GM18502 (cell line): Measurements from ENCODE around the gene C13orf46.
"Not testable (repeated sequence)": the region's sequence is repeated elsewhere in the genome, so short reads cannot be mapped to it uniquely, and the experiment has no call there.

ENCODE experiments used
- ATAC-seq: cut with Tn5 transposase; IDR thresholded peaks from one replicate; pipeline ENCODE4 v1.9.1; 2021; ENCODE audit warnings: mild to moderate bottlenecking; ENCODE audit not compliant: unreplicated experiment, poor library complexity

C13orf46 gene

DNA sequence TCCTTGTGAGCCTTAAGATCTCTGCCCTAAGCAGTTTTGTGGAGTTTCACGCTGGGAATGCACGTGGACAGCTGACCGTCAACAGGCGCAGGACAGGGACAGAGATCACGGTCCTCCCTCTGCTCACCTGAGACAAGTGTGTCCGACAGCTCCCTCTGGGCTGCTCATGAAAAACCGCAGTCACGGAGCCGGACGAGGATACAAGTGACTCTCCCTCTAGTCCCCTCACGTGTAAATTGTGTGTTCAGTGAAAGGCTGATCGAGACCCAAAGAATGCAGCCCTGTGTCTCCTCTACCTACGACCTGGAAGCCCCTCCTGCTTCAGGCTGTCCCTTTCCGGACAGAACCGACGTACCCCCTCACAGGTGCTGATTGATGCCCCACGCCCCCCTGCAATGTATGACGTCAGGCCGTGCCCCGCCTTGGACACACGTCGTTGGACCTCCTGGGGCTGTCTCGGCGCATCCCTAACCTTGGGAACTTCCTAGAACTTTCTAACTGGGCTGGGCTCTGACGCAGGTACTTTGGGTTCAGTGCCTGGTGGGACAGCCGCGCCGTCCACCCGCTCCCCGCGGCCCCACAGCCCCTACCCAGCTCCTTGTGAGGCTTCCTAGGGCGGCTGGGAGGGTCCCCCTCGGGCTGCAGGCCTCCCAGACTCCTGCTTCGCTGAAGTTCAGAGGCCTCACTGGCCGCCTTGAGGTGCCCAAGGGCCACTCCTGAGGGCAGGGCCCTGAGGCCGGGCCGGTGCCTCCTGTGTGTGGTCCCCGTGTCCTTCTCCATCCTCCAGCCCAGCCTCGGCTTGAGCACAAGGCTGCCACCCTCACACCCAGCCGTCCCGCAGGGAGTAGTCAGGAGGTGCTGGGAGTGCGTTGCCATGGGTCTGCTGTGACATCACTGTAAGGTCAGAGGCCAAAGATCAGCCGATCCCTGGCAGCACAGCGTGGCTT lies at the start of gene C13orf46:
Gene C13orf46, minus strand, starts transcription at position 859 of the 947 bp plus-strand sequence. Its CDS starts 79 bp downstream, at position 780.
- no peak for ATAC-seq

DNA sequence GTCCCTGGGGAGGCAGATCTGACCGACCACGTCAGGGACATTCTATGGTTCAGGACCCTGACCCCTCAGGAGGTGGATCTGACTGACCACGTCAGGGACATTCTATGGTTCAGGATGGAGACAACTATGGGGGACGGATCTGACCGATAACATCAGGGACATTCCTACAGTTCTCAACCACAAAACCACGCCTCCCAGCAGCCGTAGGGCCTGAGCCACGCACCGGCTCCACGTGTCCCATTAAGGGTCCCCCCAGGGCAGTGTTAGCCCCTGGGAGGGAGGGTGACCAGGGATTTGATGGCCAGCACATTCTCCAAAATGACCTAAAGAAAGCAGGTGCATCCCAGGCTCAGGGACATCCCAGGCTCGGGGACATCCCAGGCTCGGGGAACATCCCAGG lies 49.0 kb upstream of the C13orf46 start:
- no peak for ATAC-seq

DNA sequence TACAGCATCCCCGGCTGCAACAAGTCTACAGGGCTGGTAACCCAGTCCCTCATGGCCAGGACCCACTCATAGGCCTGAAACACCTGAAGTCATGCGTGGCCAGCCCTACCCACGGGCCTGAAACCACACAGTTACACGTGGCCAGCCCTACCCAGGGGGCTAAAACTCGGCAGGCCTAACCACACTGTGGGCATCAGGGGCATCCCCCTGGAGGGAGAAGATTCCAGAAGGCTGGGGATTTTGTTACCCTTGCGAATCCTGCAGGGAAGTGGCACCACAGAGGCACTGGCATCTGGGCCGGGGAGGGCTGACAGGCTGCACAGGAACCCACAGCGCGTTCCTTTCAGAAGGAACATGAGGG lies 48.4 kb upstream of the C13orf46 start:
- ATAC-seq, result no peak

DNA sequence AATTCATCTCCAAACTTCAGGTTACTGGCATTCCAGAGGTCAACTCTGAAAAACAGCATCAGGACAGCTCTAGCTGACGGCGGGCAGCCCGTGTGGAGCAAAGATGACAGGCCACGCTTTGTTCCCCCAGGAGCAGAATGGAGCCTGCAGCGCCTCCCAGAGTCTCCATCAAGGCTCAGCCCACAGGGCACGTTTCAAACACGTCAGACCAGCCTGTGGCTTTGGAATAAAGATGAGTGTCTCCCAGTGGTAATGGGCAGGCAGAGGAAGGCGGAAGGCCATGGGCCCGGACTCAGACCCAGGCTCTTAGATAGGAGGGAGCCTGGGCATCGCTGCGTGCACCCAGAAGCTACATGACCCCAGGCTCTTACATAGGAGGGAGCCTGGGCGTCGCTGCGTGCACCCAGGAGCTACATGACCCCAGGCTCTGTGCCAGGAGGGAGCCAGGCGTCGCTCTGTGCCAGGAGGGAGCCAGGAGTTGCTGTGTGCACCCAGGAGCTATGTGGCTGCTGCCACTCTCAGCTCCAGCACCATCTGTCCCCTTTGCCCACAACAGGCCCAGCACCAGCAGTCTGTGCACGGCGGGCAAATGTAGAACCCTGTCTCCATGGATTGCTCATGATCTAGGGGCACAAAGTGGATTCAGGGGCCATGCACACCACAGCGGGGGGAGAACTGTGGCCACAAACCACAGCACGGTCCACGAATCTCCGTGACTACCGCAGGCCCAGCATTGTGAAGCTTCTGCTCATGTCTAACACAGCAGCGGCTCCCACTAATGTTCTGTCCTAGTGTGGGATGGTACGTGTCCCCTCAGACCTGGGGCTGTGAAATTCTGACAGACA lies 47.8 kb upstream of the C13orf46 start:
- no peak for ATAC-seq

DNA sequence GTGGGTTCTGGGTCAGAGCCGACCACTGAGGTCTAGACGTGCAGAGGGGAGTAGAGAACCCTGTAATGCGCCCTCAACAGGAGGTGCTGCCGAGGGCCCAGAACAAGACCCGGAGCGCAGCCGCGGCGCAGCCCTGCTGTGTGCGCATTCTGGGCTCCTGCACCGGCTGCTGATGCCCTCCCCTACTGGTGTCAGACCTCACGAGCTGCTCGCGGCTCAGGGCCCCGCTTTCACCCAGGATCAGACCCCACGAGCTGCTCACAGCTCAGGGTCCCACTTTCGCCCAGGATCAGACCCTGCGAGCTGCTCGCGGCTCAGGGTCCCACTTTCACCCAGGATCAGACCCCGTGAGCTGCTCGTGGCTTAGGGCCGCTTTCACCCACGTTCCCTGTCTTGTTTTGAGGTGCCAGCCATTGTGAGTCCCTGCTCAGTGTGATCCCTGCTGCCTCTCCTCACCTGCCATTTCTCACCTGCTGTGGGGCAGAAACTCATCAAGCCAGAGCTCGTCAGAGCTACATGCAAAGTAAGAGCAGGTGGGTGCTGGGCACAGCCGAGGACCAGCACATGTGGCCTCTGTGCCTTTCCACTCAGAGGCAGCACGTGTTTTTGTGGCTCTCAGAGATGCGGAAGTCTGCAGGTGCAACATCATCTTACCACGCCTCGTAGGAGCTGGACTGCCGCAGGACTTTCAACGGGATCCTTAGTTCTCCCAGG lies 47.0 kb upstream of the C13orf46 start:
- no peak for ATAC-seq

DNA sequence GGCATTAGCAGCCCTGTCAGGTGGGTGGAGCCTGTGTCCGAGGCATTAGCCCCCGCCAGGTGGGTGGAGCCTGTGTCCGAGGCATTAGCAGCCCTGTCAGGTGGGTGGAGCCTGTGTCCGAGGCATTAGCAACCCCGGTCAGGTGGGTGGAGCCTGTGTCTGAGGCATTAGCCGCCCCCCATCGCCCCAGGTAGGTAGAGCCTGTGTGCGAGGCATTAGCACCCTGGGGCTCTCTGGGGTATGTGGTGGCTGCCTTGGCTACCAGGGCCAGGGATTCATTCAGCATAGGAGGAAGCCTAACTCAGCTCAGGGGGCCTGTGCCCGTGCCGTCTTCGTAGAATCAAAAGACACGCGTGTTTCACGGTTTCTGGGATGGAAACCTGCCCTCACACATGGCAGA lies 46.3 kb upstream of the C13orf46 start:
- ATAC-seq, result not testable (repeated sequence)

DNA sequence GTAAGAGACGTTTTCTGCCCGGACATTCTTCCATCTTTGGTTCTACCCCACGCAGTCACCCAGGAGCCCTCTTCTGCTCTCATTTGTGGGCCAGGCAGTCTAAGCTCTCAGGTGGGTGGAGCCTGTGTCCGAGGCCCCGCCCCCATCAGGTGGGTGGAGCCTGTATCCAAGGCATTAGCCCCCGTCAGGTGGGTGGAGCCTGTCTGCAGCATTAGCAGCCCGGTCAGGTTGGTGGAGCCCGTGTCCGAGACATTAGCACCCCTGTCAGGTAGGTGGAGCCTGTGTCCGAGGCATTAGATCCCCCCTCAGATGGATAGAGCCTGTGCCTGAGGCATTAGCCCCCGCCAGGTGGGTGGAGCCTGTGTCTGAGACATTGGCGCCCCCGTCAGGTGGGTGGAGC lies 45.5 kb upstream of the C13orf46 start:
- no peak for ATAC-seq

DNA sequence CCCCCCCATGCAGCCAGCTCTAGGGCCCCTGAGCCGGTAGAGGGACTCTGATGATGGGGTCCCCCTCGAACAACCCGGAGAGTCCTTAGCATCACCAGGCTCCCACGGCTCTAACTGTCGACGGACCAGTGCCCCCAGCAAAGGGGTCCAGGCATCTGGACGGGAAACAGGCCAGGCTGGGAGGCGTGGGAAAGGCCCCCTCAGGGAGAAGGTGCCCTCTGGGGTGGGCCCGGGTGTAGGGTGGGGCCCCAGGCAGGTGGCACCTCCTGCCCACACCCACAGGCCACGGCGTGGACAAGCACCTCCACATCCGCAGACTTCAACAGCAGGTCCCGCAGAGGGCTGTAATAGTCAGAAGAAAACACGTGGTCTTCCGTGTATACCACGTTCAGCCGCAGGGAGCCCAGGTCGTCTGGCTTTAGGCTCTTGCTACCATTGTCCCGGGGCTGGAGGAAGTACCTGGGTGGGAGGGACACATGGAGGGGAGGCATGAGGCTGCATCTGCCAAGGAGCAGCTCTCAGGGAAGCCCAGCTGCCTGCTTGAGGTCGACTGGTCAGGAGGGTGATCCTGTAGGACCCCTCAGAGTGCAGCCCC lies 44.7 kb upstream of the C13orf46 start:
- no peak for ATAC-seq

DNA sequence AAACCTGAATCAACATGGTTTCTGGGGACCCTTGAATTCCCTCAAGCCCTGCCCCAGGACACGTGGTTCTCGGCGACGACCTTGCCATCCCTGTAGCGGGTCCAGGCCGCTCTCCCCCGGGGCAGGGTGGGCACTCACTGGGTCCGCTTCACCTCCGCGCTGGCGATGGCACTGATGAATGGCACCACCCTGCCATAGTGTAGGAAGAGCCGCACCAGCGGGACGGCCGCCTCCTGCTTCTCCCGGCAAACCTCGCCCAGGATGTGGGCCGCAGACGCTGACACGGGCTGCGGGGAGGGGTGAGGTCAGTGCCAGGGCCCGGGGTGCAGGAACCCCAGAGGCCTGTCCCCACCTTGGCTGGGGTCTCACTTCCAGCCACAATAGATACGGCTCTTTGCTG lies 44.1 kb upstream of the C13orf46 start:
- ATAC-seq, result no peak

DNA sequence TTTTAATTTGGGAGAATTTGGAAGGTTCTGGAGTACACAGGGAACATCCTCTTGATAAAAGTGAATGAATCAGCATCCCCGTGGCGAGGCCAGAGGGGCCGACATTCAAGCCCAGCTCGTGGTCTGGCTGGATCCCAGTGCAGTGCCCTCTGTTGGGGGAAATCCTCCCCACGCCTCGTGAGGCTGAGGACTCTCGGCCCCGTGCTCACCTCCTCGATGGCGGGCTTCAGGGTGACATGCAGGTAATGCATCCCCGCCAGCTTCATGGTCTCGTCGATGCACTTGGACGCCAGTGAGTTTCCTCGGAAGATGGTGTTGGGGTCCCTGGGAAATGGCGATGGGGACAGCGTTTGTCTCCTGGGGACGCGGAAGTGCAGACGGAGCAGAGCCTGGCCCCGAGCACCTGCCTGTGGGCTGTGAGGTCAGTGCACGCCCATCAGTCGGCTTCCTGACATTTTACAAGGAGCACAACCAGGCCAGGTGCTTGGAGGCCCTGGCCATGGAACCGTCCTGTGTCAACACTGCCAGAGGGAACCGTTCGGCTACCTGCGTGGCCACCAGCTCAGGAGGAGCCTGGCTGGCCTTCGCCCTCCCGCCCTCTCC lies 43.3 kb upstream of the C13orf46 start:
- ATAC-seq, result no peak

DNA sequence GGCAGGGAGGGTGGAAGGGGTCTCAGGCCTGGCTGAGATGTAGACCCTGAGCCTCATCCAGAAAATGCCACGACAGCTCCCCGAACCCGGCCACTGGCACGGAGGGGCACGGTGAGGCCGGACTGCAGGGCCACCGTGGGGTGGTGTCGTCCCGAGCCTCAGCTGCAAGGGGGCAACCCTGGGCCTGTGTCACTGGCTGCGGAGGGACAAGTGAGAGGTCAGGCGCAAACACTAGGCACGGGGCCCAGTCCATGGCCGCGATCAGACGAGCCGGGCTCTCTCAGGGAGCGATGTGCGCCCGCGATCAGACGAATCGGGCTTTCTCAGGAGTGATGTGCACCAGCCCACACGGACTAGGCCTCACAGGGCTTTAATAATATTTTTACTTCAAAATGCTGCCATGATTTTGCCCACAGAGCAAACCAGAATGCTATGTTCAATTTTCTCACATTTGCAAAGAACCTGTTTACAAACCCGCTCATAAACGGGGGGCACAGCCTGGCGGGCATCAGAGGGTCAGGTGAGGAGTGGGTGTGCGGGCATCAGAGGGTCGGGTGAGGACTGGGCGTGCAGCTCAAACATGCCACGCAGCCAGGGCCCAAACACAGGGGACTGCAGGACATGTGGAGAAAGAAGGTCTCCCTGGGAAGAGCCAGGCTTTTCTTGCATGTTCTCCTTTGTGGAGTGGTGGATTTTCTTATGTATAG lies 42.6 kb upstream of the C13orf46 start:
- ATAC-seq, result no peak

DNA sequence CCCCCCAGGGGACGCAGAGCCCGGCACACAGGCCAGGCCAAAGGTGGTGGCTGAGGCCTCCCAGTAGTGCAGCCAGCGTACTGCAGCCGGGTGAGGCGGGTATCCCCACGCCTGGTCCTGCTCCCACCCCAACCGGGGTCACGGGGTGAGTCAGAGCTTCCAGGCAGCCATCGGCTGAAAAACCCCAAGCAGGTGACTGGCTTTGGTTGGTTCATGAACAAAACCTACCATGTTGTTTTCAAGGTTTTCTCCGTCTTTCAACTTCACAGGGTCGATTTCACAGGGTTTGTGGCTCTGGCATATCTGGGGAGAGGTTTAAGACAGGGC lies 42.1 kb upstream of the C13orf46 start:
- no peak for ATAC-seq

DNA sequence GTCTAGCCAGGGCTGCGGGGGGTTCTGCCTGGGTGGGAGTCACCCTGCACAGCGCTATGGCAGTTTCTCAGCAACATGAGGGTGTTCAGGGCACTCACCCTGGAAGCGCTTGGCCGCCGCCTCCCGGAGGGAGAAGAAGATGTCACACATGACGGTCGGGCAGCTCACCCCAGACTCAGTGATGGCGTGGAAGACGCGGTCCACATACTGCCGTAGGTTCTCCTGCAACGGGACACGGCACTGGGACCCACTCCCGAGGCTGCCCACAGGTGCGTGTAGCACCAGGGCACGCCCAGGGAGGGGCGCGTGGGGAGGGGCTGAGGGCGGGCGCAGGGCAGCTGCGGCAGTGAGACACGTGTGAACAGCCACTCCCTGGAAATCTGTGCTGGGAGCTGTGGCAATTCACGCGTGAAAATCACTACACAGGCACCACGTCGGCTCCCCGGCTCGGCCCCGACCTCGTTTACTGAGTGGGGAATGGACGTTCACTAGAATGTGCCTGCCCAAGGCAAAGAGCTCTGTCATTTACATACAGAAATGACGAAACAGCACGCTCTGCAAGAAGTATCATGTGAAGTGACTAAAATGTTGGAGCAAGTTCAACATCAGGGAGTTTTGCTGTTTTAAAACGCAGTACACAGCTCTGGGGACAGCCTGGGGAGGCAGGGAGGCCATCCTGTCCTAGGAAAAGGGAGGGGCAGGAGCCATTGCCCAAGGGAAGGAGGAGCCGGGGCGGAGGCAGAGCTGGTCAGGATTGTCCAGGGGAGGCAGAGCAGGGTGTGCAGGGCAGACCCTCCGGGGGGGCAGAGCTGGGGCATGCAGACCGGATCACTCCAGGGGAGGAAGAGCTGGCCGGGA lies 41.5 kb upstream of the C13orf46 start:
- ATAC-seq, result no peak

DNA sequence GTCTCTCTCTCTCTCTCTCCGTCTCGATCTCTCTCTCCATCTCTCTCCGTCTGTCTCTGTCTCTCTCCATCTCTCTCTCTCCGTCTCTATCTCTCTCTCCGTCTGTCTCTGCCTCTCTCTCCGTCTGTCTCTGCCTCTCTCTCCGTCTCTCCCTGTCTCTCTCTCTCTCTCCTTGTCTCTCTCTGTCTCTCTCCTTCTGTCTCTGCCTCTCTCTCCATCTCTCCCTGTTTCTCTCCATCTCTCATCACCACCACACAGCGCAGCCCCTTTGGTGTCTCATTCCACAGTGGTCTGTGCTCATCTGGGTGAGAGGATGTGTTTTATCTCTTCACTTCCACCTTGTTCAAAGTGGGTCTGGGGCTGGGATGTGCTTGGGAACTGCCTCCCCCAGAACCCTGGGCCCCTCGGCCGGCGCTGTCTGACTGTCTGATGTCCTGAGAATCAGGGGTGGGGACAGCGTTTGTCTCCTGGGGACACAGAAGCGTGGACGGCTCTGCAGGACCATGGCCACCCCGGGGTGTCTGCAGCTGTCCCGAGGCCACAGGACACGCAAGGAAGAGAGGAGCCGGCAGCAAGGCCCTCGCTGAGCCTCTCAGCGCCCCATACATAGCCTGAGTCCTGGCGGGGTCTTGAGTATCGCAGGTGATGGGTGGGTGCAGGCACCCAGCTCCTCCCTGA lies 40.2 kb upstream of the C13orf46 start:
- ATAC-seq, result no peak

DNA sequence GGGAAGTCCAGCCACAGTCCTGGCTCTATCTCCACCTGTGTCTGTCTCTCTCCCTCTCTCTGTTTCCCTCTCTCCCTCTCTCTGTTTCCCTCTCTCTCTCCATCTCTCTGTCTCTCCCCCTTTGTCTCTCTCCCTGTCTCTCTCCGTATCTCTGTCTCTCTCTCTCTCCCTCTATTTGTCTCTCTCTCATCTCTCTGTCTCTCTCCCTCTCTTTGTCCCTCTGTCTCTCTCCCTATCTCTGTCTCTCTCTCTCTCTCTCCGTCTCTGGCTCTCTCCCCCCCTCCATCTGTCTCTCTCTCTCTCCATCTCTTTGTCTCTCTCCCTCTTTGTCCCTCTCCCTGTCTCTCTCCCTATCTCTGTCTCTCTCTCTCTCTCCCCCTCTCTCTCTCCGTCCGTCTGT lies 39.5 kb upstream of the C13orf46 start:
- no peak for ATAC-seq

DNA sequence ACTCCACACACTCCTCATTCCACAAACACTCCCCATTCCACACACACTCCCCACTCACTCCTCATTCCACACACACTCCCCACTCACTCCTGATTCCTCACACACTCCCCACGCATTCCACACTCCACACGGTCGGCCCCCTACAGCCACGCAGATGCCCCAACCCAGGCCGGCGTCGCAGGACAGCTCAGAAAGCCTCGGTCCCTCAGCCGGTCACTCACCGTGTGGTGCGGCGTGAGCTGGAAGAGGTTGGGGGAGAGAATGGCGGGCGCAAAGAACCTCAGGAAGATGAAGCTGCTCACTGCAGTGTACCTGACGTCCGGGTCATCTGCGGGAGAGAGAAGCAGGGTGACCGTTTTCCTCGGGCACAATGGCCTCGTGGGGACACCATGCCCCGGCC lies 39.0 kb upstream of the C13orf46 start:
- no peak for ATAC-seq

DNA sequence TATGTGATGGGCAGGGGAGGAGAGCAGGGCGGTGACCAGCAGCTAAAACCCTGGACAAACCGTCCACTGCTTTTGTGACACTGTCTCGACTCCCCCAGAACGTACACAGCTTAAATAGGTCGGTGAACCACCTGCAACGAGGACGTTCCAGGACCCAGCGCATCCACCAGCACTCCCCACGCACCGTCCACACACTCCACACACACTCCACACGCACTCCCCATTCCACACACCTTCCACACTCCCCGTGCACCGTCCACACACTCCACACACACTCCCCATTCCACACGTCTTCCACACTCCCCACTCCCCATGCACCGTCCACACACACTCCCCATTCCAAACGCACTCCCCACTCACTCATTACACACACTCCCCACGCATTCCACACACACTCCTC lies 38.3 kb upstream of the C13orf46 start:
- ATAC-seq, result no peak

DNA sequence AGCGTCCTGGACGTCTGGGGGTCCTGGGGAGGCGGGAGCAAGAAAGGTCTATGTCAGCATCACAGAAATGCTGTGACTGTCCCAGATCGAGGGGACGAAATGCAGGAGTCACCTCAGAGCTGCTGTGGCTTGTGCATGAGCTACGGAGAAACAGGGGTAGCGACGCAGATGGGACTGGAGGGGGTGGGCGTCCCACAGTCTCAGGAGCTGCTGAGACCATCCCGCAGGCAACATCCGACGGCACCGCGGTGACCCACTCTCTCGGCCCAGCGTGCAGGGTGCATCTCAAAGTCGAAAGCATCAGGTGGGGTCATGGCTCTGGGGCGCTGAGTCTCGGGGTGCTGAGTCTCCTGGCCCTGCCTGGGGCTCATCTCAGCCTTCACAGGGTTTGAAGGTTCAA lies 37.4 kb upstream of the C13orf46 start:
- no peak for ATAC-seq
